ENCODE results near the gene HBA1.
"Not testable (repeated sequence)": the region's sequence is repeated elsewhere in the genome, so short reads cannot be mapped to it uniquely, and the experiment has no call there.

HBA1 gene

GRCh38 chr16:211631-212180 is 35.2 kb downstream of the HBA1 start:
- not testable (repeated sequence) for DNase-seq

GRCh38 chr16:212999-213398 is 36.5 kb downstream of the HBA1 start:
- DNase-seq = no peak

GRCh38 chr16:220021-220420 is 43.5 kb downstream of the HBA1 start:
- no peak for DNase-seq
